AG09309 (cell line): ENCODE results near the gene NPW.
A peak's percentile ranks its signal among the peaks of the same experiment; 100 is the strongest.

Experiments
- DNase-seq: peaks from one replicate; pipeline ENCODE4 v3.0.0-alpha.2; 2010; ENCODE audit warnings: low read depth
- H3K4me3 ChIP-seq: 2 replicates; pipeline ENCODE4 v1.5.1; 2011; ENCODE audit warnings: mild to moderate bottlenecking, low read depth, low read length, moderate library complexity; ENCODE audit not compliant: control insufficient read depth
- CTCF ChIP-seq: IDR thresholded peaks from 2 replicates; pipeline ENCODE4 v1.5.1; 2011; ENCODE audit warnings: mild to moderate bottlenecking, low read depth, low read length, inconsistent platforms; ENCODE audit not compliant: insufficient read depth, control insufficient read depth; ENCODE audit errors: missing control alignments

NPW gene

GRCh38 chr16:2002406-2003230 lies 17.0 kb upstream of the NPW start:
- no peak for DNase-seq
- TF ChIP-seq CTCF: no peak
- no peak overlapping the region for H3K4me3 ChIP-seq

- DNase-seq: no peak
- TF ChIP-seq CTCF: no peak
- H3K4me3 ChIP-seq: no peak overlapping the region
Measured at GRCh38 chr16:2003231-2003826, 16.3 kb upstream of the NPW start.

GRCh38 chr16:2003827-2004641 lies 15.6 kb upstream of the NPW start:
- no peak overlapping the region for H3K4me3 ChIP-seq
- no peak for DNase-seq
- peak; percentile 91 for TF ChIP-seq CTCF

GRCh38 chr16:2004795-2005517 lies 14.6 kb upstream of the NPW start:
- no peak overlapping the region for H3K4me3 ChIP-seq
- no peak for TF ChIP-seq CTCF
- no peak for DNase-seq

- H3K4me3 ChIP-seq: no peak overlapping the region
- no peak for TF ChIP-seq CTCF
- no peak for DNase-seq
Measured at GRCh38 chr16:2005646-2006045, 13.9 kb upstream of the NPW start.

- H3K4me3 ChIP-seq: no peak overlapping the region
- DNase-seq: no peak
- TF ChIP-seq CTCF: no peak
Measured at GRCh38 chr16:2006317-2006716, 13.3 kb upstream of the NPW start.
